Neural crest cell (in vitro differentiated cells): Measurements from ENCODE around the gene ADARB1. TPM values are rescaled to one million over a fixed set of nuclear protein-coding genes. Genes with fewer than 3 reads are reported as not detected.

Source experiments
- DNase-seq: peaks from one replicate; pipeline ENCODE4 v3.0.0; 2021; ENCODE audit warnings: low read depth, mixed read lengths, low spot score
- H3K27ac Mint-ChIP-seq: one replicate; pipeline ENCODE4 v1.8.0; 2021; ENCODE audit warnings: mild to moderate bottlenecking, mixed read lengths; ENCODE audit not compliant: unreplicated experiment
- H3K27me3 Mint-ChIP-seq: 2 replicates; pipeline ENCODE4 v1.8.0; 2021; ENCODE audit warnings: low read depth, mild to moderate bottlenecking, mixed read lengths
- H3K36me3 Mint-ChIP-seq: 2 replicates; pipeline ENCODE4 v1.8.0; 2021; ENCODE audit warnings: low read depth, mild to moderate bottlenecking, mixed read lengths
- H3K4me1 Mint-ChIP-seq: 2 replicates; pipeline ENCODE4 v1.8.0; 2021; ENCODE audit warnings: mixed read lengths
- H3K4me3 Mint-ChIP-seq: one replicate; pipeline ENCODE4 v1.8.0; 2021; ENCODE audit warnings: mild to moderate bottlenecking, mixed read lengths
- H3K9me3 Mint-ChIP-seq: 2 replicates; pipeline ENCODE4 v1.8.0; 2021; ENCODE audit warnings: mixed read lengths
- CTCF ChIP-seq: fragments of 200-600 bp; sonication (generic); conservative IDR thresholded peaks from 2 replicates; pipeline ENCODE4 v1.5.0; 2021; ENCODE audit warnings: antibody characterized with exemption, mild to moderate bottlenecking
- total RNA-seq: library from RNA; stranded (reverse); gene quantifications from 2 replicates; pipeline ENCODE4 v1.2.1, GENCODE V29; 2021

Gene ADARB1
- total RNA-seq, 1 donor from 2014 or later: 21.0 TPM

- Mint-ChIP-seq H3K36me3 (no peaks in the 10 kb centered on the region), H3K27me3 (no peaks in the 10 kb centered on the region), H3K4me3 (no peak overlapping the region), H3K9me3 (no peaks in the 10 kb centered on the region), H3K4me1 (no peaks in the 10 kb centered on the region), H3K27ac (no peak overlapping the region)
- DNase-seq: no peak
- TF ChIP-seq CTCF: no peak
These were observed 60.1 kb downstream of the ADARB1 start for GRCh38 chr21:45134279-45135076.

- Mint-ChIP-seq H3K36me3 (no peaks in the 10 kb centered on the region), H3K4me3 (no peak overlapping the region), H3K27ac (no peak overlapping the region), H3K27me3 (no peaks in the 10 kb centered on the region), H3K9me3 (no peaks in the 10 kb centered on the region), H3K4me1 (peaks cover under 1% of the 10 kb centered on the region)
- TF ChIP-seq CTCF: no peak
- no peak for DNase-seq
These were observed 60.7 kb downstream of the ADARB1 start for GRCh38 chr21:45135122-45135521.

DNA sequence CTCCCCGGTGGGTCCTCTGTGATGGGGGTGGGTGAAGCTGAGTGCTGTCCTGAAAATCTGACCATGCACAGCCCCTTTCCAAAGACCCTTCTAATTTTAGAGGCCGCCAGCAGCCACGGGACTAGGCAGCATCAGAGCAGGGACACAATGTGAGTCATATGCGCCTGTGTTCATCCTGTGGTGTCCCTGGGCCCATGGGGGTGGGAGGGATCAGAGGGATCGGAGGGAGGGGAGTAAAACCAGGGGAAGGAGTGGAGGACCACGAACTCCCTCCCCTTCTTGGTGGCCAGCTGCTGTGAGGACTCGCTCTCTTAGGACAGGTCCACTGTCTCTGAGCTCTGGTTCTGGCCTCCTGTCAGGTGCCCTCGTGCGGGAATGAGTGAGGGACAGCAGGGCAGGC is 61.5 kb downstream of the ADARB1 start:
- H3K4me3 Mint-ChIP-seq: no peak overlapping the region
- no peak overlapping the region for H3K27ac Mint-ChIP-seq

DNA sequence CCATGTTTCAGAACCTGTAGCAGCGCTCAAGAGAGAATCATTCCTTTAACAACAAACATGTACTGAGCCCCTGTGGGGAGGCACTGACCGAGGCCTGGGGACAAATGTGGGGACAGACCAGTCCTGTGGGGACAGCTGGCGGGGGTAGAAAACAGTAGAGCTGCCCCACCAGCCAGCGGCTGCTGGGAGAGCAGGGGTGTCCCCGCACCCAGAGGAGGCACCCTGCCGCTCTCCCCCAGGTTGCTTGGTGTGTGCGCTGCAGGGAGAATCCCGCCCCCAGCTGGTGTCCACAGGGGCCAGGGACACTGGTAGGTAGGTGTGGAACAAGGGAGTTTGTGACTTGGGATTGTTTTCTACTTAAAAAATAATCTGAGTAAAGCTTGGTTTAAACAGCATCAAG is 62.1 kb downstream of the ADARB1 start:
- H3K4me3 Mint-ChIP-seq: no peak overlapping the region
- no peaks in the 10 kb centered on the region for H3K36me3 Mint-ChIP-seq
- no peaks in the 10 kb centered on the region for H3K9me3 Mint-ChIP-seq
- no peak overlapping the region for H3K27ac Mint-ChIP-seq
- no peak for DNase-seq
- TF ChIP-seq CTCF: no peak
- H3K4me1 Mint-ChIP-seq: peaks cover 6% of the 10 kb centered on the region
- no peaks in the 10 kb centered on the region for H3K27me3 Mint-ChIP-seq

More for the DNA sequence above, 61.5 kb downstream of the ADARB1 start:
- H3K9me3 Mint-ChIP-seq: no peaks in the 10 kb centered on the region
- no peaks in the 10 kb centered on the region for H3K36me3 Mint-ChIP-seq
- no peak for TF ChIP-seq CTCF
- H3K4me1 Mint-ChIP-seq: peaks cover 6% of the 10 kb centered on the region
- no peaks in the 10 kb centered on the region for H3K27me3 Mint-ChIP-seq
- no peak for DNase-seq

GRCh38 chr21:45136927-45137611 is 62.7 kb downstream of the ADARB1 start:
- Mint-ChIP-seq H3K4me1 (peaks cover 6% of the 10 kb centered on the region), H3K27ac (peak overlapping the region; percentile 92), H3K4me3 (no peak overlapping the region), H3K36me3 (no peaks in the 10 kb centered on the region), H3K27me3 (no peaks in the 10 kb centered on the region), H3K9me3 (no peaks in the 10 kb centered on the region)
- TF ChIP-seq CTCF: peak; percentile 89
- DNase-seq: peak; percentile 93
